ENCODE data around the gene TRPM5.
"Not testable (repeated sequence)": the region's sequence is repeated elsewhere in the genome, so short reads cannot be mapped to it uniquely, and the experiment has no call there.

TRPM5 gene

DNA sequence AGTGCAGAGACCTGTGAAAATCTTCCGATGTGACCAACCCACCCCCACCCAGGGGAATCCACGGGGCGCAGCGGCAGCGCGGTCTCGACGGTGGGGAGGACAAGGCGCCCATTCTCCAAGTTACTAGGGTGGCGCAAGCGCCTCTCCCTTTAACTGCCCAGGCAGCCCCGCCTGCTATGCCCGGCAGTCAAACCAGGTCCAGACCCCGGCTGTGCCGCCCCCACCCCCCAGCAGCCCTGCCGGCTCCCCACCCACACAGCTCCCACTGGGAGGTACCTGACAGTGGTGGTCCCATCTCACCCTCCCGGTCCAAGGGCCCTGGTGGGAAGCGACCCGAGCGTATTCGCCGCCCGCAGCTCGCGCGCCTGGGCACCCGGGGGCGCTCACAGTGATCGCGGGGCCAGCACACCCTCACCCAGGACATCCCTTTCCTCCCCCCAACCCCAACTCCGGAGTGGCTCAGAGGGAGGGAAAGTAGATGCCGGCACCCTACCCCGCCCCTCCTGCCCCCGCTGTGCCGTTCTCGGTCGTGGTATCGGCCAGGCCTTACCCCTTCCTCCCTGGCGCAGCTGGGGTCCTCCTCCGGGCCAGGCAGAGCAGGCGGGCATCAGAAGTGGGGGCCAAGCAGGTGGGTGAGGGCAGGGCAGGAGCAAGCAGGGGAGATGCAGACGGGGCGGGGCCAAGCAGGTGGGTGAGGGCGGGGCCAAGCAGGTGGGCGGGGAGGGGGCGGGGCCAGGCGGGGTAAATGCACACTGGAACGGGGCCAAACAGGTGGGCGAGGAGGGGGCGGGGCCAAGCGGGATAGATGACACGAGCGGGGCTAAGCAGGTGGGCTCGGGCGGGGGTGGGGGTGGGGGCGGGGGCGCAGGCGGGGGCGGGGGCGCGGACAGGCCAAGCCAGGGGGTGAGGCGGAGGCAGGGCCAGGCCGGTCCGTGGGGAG, at the start of gene TRPM5:
TSS of gene TRPM5 (minus strand) at position 634 of the 940 bp plus-strand sequence. CDS start 21,478 bp downstream, outside the sequence.
- in situ Hi-C loops (cut with MboI; ENCODE audit: low sequenced_read_pairs) = no loop called here

DNA sequence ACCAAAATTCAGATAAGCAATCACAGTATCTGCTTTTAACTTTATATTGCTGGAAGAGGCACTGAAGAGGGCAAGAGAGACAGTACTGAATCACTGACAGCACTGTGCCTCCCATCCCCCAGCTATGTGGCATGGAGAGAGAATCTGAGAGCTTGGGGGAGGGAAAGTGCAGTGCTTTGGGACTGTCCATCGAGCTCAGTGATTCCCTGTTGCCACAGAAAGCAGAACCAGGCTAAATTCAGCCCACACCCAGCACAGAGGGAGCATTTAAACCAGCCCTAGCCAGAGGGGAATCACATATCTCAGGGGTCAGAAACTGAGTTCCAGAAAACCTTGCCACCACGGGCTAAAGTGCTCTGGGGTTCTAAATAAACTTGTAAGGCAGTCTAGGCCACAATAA, 44.8 kb upstream of the TRPM5 start:
- in situ Hi-C loops (cut with MboI; ENCODE audit: low sequenced_read_pairs) = no loop called here

GRCh38 chr11:2488004-2488403, 43.7 kb upstream of the TRPM5 start:
- in situ Hi-C loops (cut with MboI; ENCODE audit: low sequenced_read_pairs) = no loop called here

DNA sequence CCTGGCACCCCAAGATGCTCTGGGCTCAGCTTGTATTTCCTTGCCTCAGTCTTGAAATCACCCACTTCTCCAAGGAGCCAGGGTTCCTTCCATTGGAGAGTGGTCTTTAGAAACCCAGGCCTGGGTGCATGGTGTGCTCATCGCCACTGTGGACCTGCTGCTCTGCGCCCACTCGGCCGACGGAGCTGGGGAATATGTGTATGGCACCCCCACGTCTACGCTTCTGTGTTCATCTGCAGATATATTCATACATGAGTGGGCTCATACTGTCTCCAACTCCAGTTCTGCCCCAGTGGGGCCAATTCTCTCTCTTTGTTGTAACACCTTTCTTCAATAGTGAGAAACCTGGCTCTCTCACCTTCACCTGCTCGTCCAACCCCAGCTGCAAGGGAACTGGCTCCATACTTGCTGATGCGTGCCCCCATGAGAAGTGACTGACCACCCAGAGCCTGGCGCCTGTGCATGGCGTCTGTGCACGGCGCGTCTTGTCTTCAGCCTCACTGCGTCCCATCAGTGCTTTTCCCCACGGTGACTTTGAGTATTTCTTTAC, 40.3 kb upstream of the TRPM5 start:
- in situ Hi-C loops (cut with MboI; ENCODE audit: low sequenced_read_pairs) = no loop called here

- in situ Hi-C loops (cut with MboI; ENCODE audit: low sequenced_read_pairs) = no loop called here
Observed at GRCh38 chr11:2483426-2483825, 39.1 kb upstream of the TRPM5 start.

DNA sequence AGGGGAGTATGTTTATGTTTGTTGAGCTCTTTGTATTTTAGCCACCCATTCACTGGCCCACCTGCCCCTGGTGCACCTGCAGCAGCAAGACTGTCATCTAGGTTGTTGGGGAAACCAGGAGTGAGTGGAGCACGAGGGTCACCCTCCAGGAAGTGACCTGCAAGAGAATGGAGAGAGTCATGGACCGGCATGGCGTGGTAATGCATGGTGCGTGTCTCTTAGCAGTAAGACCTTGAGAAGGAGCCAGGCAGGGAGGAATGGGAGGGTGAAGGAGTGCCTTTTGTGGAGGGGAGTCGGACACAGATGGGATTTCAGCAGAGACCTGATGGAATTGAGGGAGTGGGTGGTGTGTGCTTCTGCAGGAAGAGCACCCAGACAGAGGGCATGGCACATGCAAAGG, 38.4 kb upstream of the TRPM5 start:
- in situ Hi-C loops (cut with MboI; ENCODE audit: low sequenced_read_pairs) = no loop called here

DNA sequence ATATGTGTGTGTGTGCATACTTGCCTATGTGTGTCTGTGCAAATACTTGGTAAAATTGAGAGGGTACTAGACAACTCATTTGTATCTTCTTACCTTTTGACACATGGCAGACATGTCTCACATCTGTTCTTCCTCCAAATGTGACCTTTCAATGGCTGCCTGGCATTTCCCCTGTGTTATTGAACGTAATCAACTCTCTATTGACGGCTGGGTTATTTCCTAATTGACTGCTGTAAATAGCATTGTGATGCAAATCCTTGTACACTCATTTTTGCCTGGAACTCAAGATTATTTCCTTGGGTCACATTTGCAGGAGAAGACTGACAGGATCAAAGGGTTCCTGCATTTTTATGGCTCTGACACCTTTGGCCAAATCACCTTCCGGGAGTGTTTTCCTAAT, 37.9 kb upstream of the TRPM5 start:
- in situ Hi-C loops (cut with MboI; ENCODE audit: low sequenced_read_pairs) = no loop called here

DNA sequence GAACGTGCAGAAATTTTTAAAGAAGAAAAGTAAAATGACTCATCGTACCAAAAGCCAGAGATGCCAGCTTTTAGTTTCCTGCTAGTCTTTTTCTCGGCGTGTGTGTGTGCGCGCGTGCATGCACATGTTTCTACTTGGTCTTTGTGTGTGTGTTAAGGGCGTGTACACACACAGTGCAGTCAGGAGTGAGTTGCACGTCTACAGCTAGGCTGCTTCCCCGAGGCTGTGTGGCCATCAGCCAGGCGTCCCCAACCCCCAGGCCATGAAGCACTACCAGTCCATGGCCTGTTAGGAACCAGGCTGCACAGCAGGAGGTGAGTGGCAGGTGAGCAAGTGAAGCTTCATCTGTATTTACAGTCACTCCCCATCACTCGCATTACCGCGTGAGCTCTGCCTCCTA, 36.9 kb upstream of the TRPM5 start:
- in situ Hi-C loops (cut with MboI; ENCODE audit: low sequenced_read_pairs) = no loop called here

DNA sequence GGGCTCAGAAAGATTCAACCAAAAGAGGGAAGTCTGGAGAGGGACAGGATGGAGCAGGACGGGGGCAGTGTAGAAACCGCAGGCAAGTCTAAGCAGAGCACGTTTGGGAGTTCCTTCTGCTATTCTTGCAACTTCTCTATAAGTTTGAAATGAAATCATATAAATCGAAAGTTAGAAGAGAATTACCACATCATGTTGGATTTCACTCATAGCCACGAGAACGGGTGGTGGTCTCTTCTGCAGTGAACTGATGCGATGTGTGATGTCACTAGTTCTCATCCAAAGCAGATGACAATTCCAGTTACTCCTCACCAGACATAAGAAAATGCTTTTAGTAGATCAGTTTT, 36.5 kb upstream of the TRPM5 start:
- in situ Hi-C loops (cut with MboI; ENCODE audit: low sequenced_read_pairs) = no loop called here

DNA sequence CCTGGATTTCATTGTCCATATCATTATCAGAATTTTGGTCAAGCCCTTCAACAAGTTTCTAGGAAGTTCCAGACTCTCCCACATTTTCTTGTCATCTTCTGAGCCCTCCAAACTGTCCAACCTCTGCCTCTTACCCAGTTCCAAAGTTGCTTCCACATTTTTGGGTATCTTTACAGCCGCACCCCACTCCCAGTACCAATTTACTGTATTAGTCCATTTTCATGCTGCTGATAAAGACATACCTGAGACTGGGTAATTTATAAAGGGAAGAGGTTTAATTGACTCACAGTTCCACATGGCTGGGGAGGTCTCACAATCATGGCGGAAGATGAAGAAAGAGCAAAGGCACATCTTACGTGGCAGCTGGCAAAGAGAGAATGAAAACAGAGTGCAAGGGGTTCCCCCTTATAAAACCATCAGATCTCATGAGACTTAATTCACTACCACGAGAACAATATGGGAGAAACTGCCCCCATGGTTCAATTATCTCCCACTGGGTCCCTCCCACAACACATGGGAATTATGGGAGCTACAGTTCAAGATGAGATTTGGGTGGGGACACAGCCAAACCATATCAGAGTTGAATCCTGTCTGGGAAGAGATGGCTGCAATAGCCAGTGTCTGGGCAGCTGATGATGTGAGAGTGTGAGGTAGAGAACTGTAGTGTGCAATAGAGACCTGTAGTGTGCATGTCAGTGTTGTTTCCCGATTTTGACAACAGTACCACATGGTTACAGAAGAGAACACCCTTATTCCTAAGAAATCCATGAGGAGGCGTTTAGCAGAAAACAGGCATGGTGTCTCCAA, 36.0 kb upstream of the TRPM5 start:
- in situ Hi-C loops (cut with MboI; ENCODE audit: low sequenced_read_pairs) = not testable (repeated sequence)

- in situ Hi-C loops (cut with MboI; ENCODE audit: low sequenced_read_pairs) = no loop called here
Observed at GRCh38 chr11:2477936-2478335, 33.6 kb upstream of the TRPM5 start.

- in situ Hi-C loops (cut with MboI; ENCODE audit: low sequenced_read_pairs) = no loop called here
Observed at GRCh38 chr11:2477254-2477653, 32.9 kb upstream of the TRPM5 start.

GRCh38 chr11:2475136-2475918, 31.0 kb upstream of the TRPM5 start:
- in situ Hi-C loops (cut with MboI; ENCODE audit: low sequenced_read_pairs) = no loop called here

- in situ Hi-C loops (cut with MboI; ENCODE audit: low sequenced_read_pairs) = no loop called here
Observed at GRCh38 chr11:2474059-2474901, 30.0 kb upstream of the TRPM5 start.

GRCh38 chr11:2473361-2474058, 29.2 kb upstream of the TRPM5 start:
- in situ Hi-C loops (cut with MboI; ENCODE audit: low sequenced_read_pairs) = no loop called here

- in situ Hi-C loops (cut with MboI; ENCODE audit: low sequenced_read_pairs) = no loop called here
Observed at GRCh38 chr11:2472428-2473186, 28.3 kb upstream of the TRPM5 start.

- in situ Hi-C loops (cut with MboI; ENCODE audit: low sequenced_read_pairs) = no loop called here
Observed at GRCh38 chr11:2471804-2472096, 27.4 kb upstream of the TRPM5 start.

GRCh38 chr11:2471048-2471803, 26.9 kb upstream of the TRPM5 start:
- in situ Hi-C loops (cut with MboI; ENCODE audit: low sequenced_read_pairs) = no loop called here
